Keratinocyte (primary cell): ENCODE measurements around the gene B3GNT9. TPM values are rescaled to one million over a fixed set of nuclear protein-coding genes. Genes with fewer than 3 reads are reported as not detected.

ENCODE experiments used
- DNase-seq: peaks from one replicate; pipeline ENCODE4 v3.0.0-alpha.2; 2011; ENCODE audit warnings: low read depth, missing footprints, low spot score
- FAIRE-seq: peaks from 2 replicates; lab custom pipeline; 2011; peaks lifted over from hg19 to GRCh38; lab: Jason Lieb, UNC
- H2AFZ ChIP-seq: 2 replicates; pipeline ENCODE4 v1.6.0; 2012; ENCODE audit warnings: low read length, control low read depth, inconsistent platforms; ENCODE audit not compliant: control insufficient read depth
- H3K27ac ChIP-seq: 2 replicates; pipeline ENCODE4 v1.5.1; 2011; ENCODE audit warnings: low read length; ENCODE audit not compliant: control insufficient read depth, insufficient read depth
- H3K27me3 ChIP-seq: 3 replicates; pipeline ENCODE4 v1.6.0; 2011; ENCODE audit warnings: low read length; ENCODE audit not compliant: control insufficient read depth, insufficient read depth; ENCODE audit errors: extremely low read depth
- H3K36me3 ChIP-seq, 2 experiments: 2 replicates in 1 of 2; 3 replicates in 1 of 2; pipeline ENCODE4 v1.5.1; 2011; ENCODE audit warnings: low read length in 2 of 2, mild to moderate bottlenecking in 1 of 2; ENCODE audit not compliant: control insufficient read depth in 2 of 2, insufficient read depth in 2 of 2; ENCODE audit errors: extremely low read depth in 1 of 2
- H3K4me1 ChIP-seq: 3 replicates; pipeline ENCODE4 v1.5.1; 2011; ENCODE audit warnings: low read length; ENCODE audit not compliant: control insufficient read depth, insufficient read depth; ENCODE audit errors: extremely low read depth
- H3K4me2 ChIP-seq: 3 replicates; pipeline ENCODE4 v1.6.0; 2011; ENCODE audit warnings: low read depth, low read length; ENCODE audit not compliant: control insufficient read depth, insufficient read depth; ENCODE audit errors: extremely low read depth
- H3K4me3 ChIP-seq, 3 experiments: fragments of 200-600 bp in 1 of 3; sonication (generic) in 1 of 3; 2 replicates in 2 of 3; 3 replicates in 1 of 3; pipeline ENCODE4 v1.5.1; 2011 to 2016; ENCODE audit warnings: low read length in 3 of 3, mild to moderate bottlenecking in 3 of 3, control low read depth in 2 of 3, inconsistent platforms in 1 of 3, low read depth in 1 of 3, mixed read lengths in 1 of 3, mixed run types in 1 of 3, moderate library complexity in 1 of 3; ENCODE audit not compliant: control insufficient read depth in 2 of 3, insufficient read depth in 2 of 3; ENCODE audit errors: extremely low read depth in 1 of 3
- H3K79me2 ChIP-seq: 2 replicates; pipeline ENCODE4 v1.6.0; 2012; ENCODE audit warnings: low read length; ENCODE audit not compliant: control insufficient read depth, insufficient read depth
- H3K9ac ChIP-seq: 3 replicates; pipeline ENCODE4 v1.6.0; 2011; ENCODE audit warnings: low read length; ENCODE audit not compliant: control insufficient read depth, insufficient read depth; ENCODE audit errors: extremely low read depth
- H3K9me1 ChIP-seq: 3 replicates; pipeline ENCODE4 v1.6.0; 2011; ENCODE audit warnings: low read length; ENCODE audit not compliant: control insufficient read depth, insufficient read depth; ENCODE audit errors: extremely low read depth
- H3K9me3 ChIP-seq: 2 replicates; pipeline ENCODE4 v1.5.1; 2012; ENCODE audit warnings: low read depth, low read length; ENCODE audit not compliant: control insufficient read depth
- H4K20me1 ChIP-seq: 3 replicates; pipeline ENCODE4 v1.6.0; 2011; ENCODE audit warnings: low read length; ENCODE audit not compliant: control insufficient read depth, insufficient read depth; ENCODE audit errors: extremely low read depth
- EZH2 ChIP-seq: IDR thresholded peaks from one replicate; pipeline ENCODE4 v1.6.1; 2012; ENCODE audit warnings: inconsistent platforms, mild to moderate bottlenecking, low read length, moderate library complexity
- dilution Hi-C: fragments of 300-500 bp; cut with MboI; formaldehyde crosslinking; loops from one replicate; pipeline ENCODE4 v1.7.0; 2020; ENCODE audit warnings: low sequenced_read_pairs; ENCODE audit not compliant: extremely low pct_ligation_motif_present
- polyA plus RNA-seq, 5 experiments: library from polyadenylated mRNA; depleted of rRNA in 3 of 5; stranded (reverse) in 3 of 5; stranded (forward) in 1 of 5; unstranded in 1 of 5; fragments of >200 nt; gene quantifications; 1 replicate in 1 of 5; 2 replicates in 3 of 5; 3 replicates in 1 of 5; pipeline versions ENCODE4 v1.2.1 to v1.2.3, GENCODE V29; 2011 to 2012; ENCODE audit warnings: missing spikeins in 2 of 5, low read depth in 1 of 5, low replicate concordance in 1 of 5
- TF ChIP-seq, protein P1 (sequence below), 3 experiments: IDR thresholded peaks in 1 of 3; conservative IDR thresholded peaks in 1 of 3; optimal IDR thresholded peaks in 1 of 3; 2 replicates in 2 of 3; 3 replicates in 1 of 3; pipeline versions ENCODE3 to v1.5.1; 2011; ENCODE audit warnings: low read length in 3 of 3, mild to moderate bottlenecking in 3 of 3, moderate library complexity in 2 of 3, control low read depth in 1 of 3, inconsistent platforms in 1 of 3; ENCODE audit not compliant: insufficient read depth in 2 of 3; ENCODE audit errors: extremely low read depth in 1 of 3

Gene B3GNT9
- polyA plus RNA-seq, 1 donor (not counting 4 experiments of a cell fraction or from before 2014, with no cell fraction given), result 2.6 TPM

DNA sequence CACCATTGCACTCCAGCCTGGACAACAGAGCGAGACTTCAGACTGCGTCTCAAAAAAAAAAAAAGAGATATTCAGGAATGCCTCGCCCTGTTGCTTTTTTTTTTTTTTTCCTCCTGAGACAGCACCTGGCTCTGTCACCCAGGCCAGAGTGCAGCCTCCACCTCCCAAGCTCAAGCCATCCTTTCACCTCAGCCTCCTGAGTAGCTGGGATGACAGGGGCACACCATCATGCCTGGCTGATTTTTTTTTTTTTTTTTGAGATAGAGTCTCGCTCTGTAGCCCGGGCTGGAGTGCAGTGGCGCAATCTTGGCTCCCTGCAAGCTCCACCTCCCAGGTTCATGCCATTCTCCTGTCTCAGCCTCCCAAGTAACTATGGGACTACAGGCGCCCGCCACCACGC, 33.1 kb downstream of the B3GNT9 start:
- Histone ChIP-seq H3K4me1 (peaks cover 11% of the 10 kb centered on the region), H2AFZ (no peak overlapping the region), H3K4me3 (no peak overlapping the region), H3K79me2 (peaks cover 49% of the 10 kb centered on the region), H3K9me3 (no peaks in the 10 kb centered on the region), H3K9ac (no peak overlapping the region), H3K27me3 (no peaks in the 10 kb centered on the region), H3K9me1 (peaks cover 5% of the 10 kb centered on the region), H3K27ac (no peak overlapping the region), H3K36me3 (peaks cover 8 to 23% of the 10 kb centered on the region in 2 experiments), H4K20me1 (no peaks in the 10 kb centered on the region), H3K4me2 (no peak overlapping the region)
- FAIRE-seq (no peak), DNase-seq (no peak)
- dilution Hi-C loops, result no loop called here
- TF ChIP-seq EZH2, result no peak
- TF ChIP-seq, protein P1, sequence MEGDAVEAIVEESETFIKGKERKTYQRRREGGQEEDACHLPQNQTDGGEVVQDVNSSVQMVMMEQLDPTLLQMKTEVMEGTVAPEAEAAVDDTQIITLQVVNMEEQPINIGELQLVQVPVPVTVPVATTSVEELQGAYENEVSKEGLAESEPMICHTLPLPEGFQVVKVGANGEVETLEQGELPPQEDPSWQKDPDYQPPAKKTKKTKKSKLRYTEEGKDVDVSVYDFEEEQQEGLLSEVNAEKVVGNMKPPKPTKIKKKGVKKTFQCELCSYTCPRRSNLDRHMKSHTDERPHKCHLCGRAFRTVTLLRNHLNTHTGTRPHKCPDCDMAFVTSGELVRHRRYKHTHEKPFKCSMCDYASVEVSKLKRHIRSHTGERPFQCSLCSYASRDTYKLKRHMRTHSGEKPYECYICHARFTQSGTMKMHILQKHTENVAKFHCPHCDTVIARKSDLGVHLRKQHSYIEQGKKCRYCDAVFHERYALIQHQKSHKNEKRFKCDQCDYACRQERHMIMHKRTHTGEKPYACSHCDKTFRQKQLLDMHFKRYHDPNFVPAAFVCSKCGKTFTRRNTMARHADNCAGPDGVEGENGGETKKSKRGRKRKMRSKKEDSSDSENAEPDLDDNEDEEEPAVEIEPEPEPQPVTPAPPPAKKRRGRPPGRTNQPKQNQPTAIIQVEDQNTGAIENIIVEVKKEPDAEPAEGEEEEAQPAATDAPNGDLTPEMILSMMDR (optimal IDR thresholded peaks at IDR 0.05 in 1 of 3, IDR thresholded peaks at IDR 0.05 in 1 of 3, conservative IDR thresholded peaks at IDR 0.05 in 1 of 3; ENCODE audit: extremely low read depth in 1 of 3, insufficient read depth in 2 of 3, low read length in 3 of 3), result no peak

DNA sequence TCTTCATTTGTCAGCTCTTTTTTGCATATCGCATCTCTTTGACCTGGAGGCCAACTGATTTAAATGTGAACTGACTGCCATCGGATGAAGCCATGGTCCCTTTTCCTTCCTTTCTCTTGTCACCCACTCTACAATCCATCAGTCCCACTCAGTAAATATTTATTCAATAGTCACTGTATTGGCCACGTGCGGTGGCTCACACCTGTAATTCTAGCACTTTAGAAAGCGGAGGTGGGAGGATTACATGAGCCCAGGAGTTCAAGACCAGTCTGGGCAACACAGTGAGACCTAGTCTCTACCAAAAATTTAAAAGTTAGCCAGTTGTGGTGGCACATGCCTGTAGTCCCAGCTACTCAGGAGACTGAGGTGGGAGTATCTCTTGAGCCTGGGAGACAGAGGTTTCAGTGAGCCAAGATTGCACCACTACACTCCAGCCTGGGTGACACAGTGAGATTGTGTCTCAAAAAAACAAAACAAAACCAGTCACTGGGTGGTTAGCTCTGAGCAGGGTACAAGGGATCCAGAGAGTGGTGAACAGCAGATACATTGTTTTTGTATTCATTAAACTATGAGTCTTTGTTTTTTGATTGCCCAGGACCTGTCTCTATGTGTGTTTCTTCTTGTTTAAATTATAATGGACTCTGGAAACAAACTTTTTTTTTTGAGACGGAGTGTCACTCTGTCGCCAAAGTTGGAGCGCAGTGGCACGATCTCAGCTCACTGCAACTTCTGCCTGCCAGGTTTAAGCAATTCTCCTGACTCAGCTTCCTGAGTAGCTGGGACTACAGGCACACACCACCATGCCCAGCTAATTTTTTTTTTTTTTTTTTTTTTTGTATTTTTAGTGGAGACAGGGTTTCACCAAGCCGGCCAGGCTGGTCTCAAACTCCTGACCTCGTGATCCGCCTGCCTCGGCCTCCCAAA, 34.1 kb downstream of the B3GNT9 start:
- FAIRE-seq (no peak), DNase-seq (no peak)
- H3K79me2 ChIP-seq, result peaks cover 59% of the 10 kb centered on the region
- TF ChIP-seq EZH2, result no peak
- TF ChIP-seq, protein P1 (optimal IDR thresholded peaks at IDR 0.05 in 1 of 3, IDR thresholded peaks at IDR 0.05 in 1 of 3, conservative IDR thresholded peaks at IDR 0.05 in 1 of 3; ENCODE audit: extremely low read depth in 1 of 3, insufficient read depth in 2 of 3, low read length in 3 of 3), result no peak
- H3K27me3 ChIP-seq, result no peaks in the 10 kb centered on the region
- peaks cover 6 to 15% of the 10 kb centered on the region in 2 experiments for H3K36me3 ChIP-seq
- peak overlapping the region; percentile 40 for H3K27ac ChIP-seq
- no peaks in the 10 kb centered on the region for H4K20me1 ChIP-seq
- no peaks in the 10 kb centered on the region for H3K9me3 ChIP-seq
- dilution Hi-C loops, result no loop called here
- no peak overlapping the region for H3K9ac ChIP-seq
- no peak overlapping the region for H3K4me2 ChIP-seq
- H2AFZ ChIP-seq, result no peak overlapping the region
- H3K4me1 ChIP-seq, result peaks cover 16% of the 10 kb centered on the region
- peaks cover 5% of the 10 kb centered on the region for H3K9me1 ChIP-seq
- H3K4me3 ChIP-seq, result no peak overlapping the region
